Body of pancreas (tissue), 4 donors: Measurements from ENCODE around the gene MYADML2.

ENCODE experiments used
- CTCF ChIP-seq, 7 experiments: fragments of 450-650 bp in 4 of 7; fragments of 200-600 bp in 3 of 7; sonication (generic) in 3 of 7; IDR thresholded peaks; one replicate each; pipeline ENCODE4 v1.5.1; 2016 to 2019; ENCODE audit warnings: antibody characterized with exemption in 7 of 7
- POLR2A ChIP-seq, 3 donors: fragments of 450-650 bp; IDR thresholded peaks; one replicate each; pipeline ENCODE4 v1.6.1; 2016; ENCODE audit warnings: antibody characterized with exemption in 3 of 3, mild to moderate bottlenecking in 2 of 3

GRCh38 chr17:81978524-81979298 lies 31.7 kb upstream of the MYADML2 start:
- TF ChIP-seq CTCF (IDR thresholded peaks at IDR 0.05) (no peak), POLR2A (IDR thresholded peaks at IDR 0.05) (no peak)
